DLD1 (cell line): ENCODE data around the gene PON1.

ENCODE experiments used
- in situ Hi-C: cut with HindIII; loops from 2 replicates; pipeline ENCODE4 v1.10.0; 2017; ENCODE audit warnings: low sequenced_read_pairs

PON1 gene

GRCh38 chr7:95318501-95319100, 5.7 kb downstream of the PON1 start:
- in situ Hi-C loops, result no loop called here

- in situ Hi-C loops, result no loop called here
These were observed 6.4 kb downstream of the PON1 start for GRCh38 chr7:95317966-95318365.

- in situ Hi-C loops, result no loop called here
These were observed 6.8 kb downstream of the PON1 start for GRCh38 chr7:95317546-95317945.

GRCh38 chr7:95316588-95316987, 7.7 kb downstream of the PON1 start:
- in situ Hi-C loops, result no loop called here

- in situ Hi-C loops, result no loop called here
These were observed 11.8 kb downstream of the PON1 start for GRCh38 chr7:95312561-95312960.

GRCh38 chr7:95311389-95311788, 12.9 kb downstream of the PON1 start:
- in situ Hi-C loops, result no loop called here

- in situ Hi-C loops, result no loop called here
These were observed 14.4 kb downstream of the PON1 start for GRCh38 chr7:95309951-95310350.

GRCh38 chr7:95304990-95305389, 19.3 kb downstream of the PON1 start:
- in situ Hi-C loops, result no loop called here

- in situ Hi-C loops, result no loop called here
These were observed 21.1 kb downstream of the PON1 start for GRCh38 chr7:95303013-95303905.

- in situ Hi-C loops, result no loop called here
These were observed 26.2 kb downstream of the PON1 start for GRCh38 chr7:95298091-95298490.

GRCh38 chr7:95297041-95297440, 27.3 kb downstream of the PON1 start:
- in situ Hi-C loops, result no loop called here

- in situ Hi-C loops, result no loop called here
These were observed 27.9 kb downstream of the PON1 start for GRCh38 chr7:95296456-95296855.

GRCh38 chr7:95295397-95295796, 28.9 kb downstream of the PON1 start:
- in situ Hi-C loops, result no loop called here

- in situ Hi-C loops, result no loop called here
These were observed 34.0 kb downstream of the PON1 start for GRCh38 chr7:95290166-95290830.

- in situ Hi-C loops, result no loop called here
These were observed 38.2 kb downstream of the PON1 start for GRCh38 chr7:95286096-95286495.

GRCh38 chr7:95279417-95279816, 44.9 kb downstream of the PON1 start:
- in situ Hi-C loops, result no loop called here

GRCh38 chr7:95276114-95276513, 48.2 kb downstream of the PON1 start:
- in situ Hi-C loops, result no loop called here

GRCh38 chr7:95269640-95270039, 54.7 kb downstream of the PON1 start:
- in situ Hi-C loops, result no loop called here

- in situ Hi-C loops, result no loop called here
These were observed 56.6 kb downstream of the PON1 start for GRCh38 chr7:95267754-95268153.

GRCh38 chr7:95265634-95266033, 58.7 kb downstream of the PON1 start:
- in situ Hi-C loops, result no loop called here

GRCh38 chr7:95264363-95264891, 59.9 kb downstream of the PON1 start:
- in situ Hi-C loops, result no loop called here
